Astrocyte (in vitro differentiated cells and primary cell): ENCODE measurements around the gene EGFLAM. TPM values are rescaled to one million over a fixed set of nuclear protein-coding genes. Genes with fewer than 3 reads are reported as not detected.

Experiments used
- DNase-seq: peaks from one replicate; pipeline ENCODE4 v3.0.0-alpha.2; 2010; ENCODE audit warnings: low read depth
- FAIRE-seq: peaks from 2 replicates; lab custom pipeline; 2011; peaks lifted over from hg19 to GRCh38; lab: Jason Lieb, UNC
- H2AFZ ChIP-seq: 2 replicates; pipeline ENCODE4 v1.6.0; 2012; ENCODE audit warnings: low read depth, low read length, inconsistent platforms
- H3K27ac ChIP-seq: 2 replicates; pipeline ENCODE4 v1.5.1; 2011; ENCODE audit warnings: low read depth, low read length, inconsistent platforms
- H3K27me3 ChIP-seq: 2 replicates; pipeline ENCODE4 v1.6.0; 2011; ENCODE audit warnings: low read length, inconsistent platforms; ENCODE audit not compliant: insufficient read depth
- H3K36me3 ChIP-seq: 2 replicates; pipeline ENCODE4 v1.5.1; 2011; ENCODE audit warnings: low read length, inconsistent platforms; ENCODE audit not compliant: insufficient read depth
- H3K4me1 ChIP-seq: 2 replicates; pipeline ENCODE4 v1.5.1; 2011; ENCODE audit warnings: low read length, inconsistent platforms; ENCODE audit not compliant: insufficient read depth
- H3K4me2 ChIP-seq: 2 replicates; pipeline ENCODE4 v1.6.0; 2012; ENCODE audit warnings: low read length, inconsistent platforms
- H3K4me3 ChIP-seq: 2 replicates; pipeline ENCODE4 v1.5.1; 2011; ENCODE audit warnings: low read depth, mild to moderate bottlenecking, low read length, inconsistent platforms; ENCODE audit not compliant: insufficient read depth
- H3K79me2 ChIP-seq: 2 replicates; pipeline ENCODE4 v1.6.0; 2012; ENCODE audit warnings: mild to moderate bottlenecking, low read length, inconsistent platforms; ENCODE audit not compliant: insufficient read depth
- H3K9ac ChIP-seq: 2 replicates; pipeline ENCODE4 v1.6.0; 2012; ENCODE audit warnings: mild to moderate bottlenecking, low read length, inconsistent platforms
- H3K9me3 ChIP-seq: 2 replicates; pipeline ENCODE4 v1.5.1; 2012; ENCODE audit warnings: low read depth, mild to moderate bottlenecking, low read length, inconsistent platforms; ENCODE audit not compliant: insufficient read depth
- H4K20me1 ChIP-seq: 2 replicates; pipeline ENCODE4 v1.6.0; 2012; ENCODE audit warnings: low read length, inconsistent platforms; ENCODE audit not compliant: insufficient read depth
- H3K27ac Mint-ChIP-seq: one replicate; pipeline ENCODE4 v1.8.0; 2021; ENCODE audit warnings: mild to moderate bottlenecking, mixed read lengths; ENCODE audit not compliant: unreplicated experiment
- H3K27me3 Mint-ChIP-seq: one replicate; pipeline ENCODE4 v1.8.0; 2021; ENCODE audit warnings: low read depth, mixed read lengths; ENCODE audit not compliant: unreplicated experiment
- H3K36me3 Mint-ChIP-seq: one replicate; pipeline ENCODE4 v1.8.0; 2021; ENCODE audit warnings: low read depth, mixed read lengths; ENCODE audit not compliant: unreplicated experiment
- H3K4me1 Mint-ChIP-seq: one replicate; pipeline ENCODE4 v1.8.0; 2021; ENCODE audit warnings: low read depth, mixed read lengths; ENCODE audit not compliant: unreplicated experiment
- H3K4me3 Mint-ChIP-seq: one replicate; pipeline ENCODE4 v1.8.0; 2021; ENCODE audit warnings: mild to moderate bottlenecking, moderate library complexity, mixed read lengths; ENCODE audit not compliant: unreplicated experiment
- H3K9me3 Mint-ChIP-seq: one replicate; pipeline ENCODE4 v1.8.0; 2021; ENCODE audit warnings: mild to moderate bottlenecking, mixed read lengths; ENCODE audit not compliant: unreplicated experiment
- CTCF ChIP-seq: IDR thresholded peaks from 2 replicates; pipeline ENCODE4 v1.5.1; 2011; ENCODE audit warnings: low read depth, mild to moderate bottlenecking, inconsistent platforms, low read length, moderate library complexity; ENCODE audit not compliant: insufficient read depth
- EZH2 ChIP-seq: IDR thresholded peaks from 2 replicates; pipeline ENCODE4 v1.6.1; 2012; ENCODE audit warnings: mild to moderate bottlenecking, low read length, inconsistent platforms; ENCODE audit not compliant: insufficient read depth
- total RNA-seq: library from RNA; stranded (reverse); gene quantifications from 2 replicates; pipeline ENCODE4 v1.2.1, GENCODE V29; 2021

The EGFLAM gene
- total RNA-seq, 1 donor from 2014 or later, result 1.0 TPM

GRCh38 chr5:38259062-38259808 lies 876 bp downstream of the EGFLAM start:
- H3K4me3 ChIP-seq, result peak overlapping the region; percentile 53
- H3K36me3 ChIP-seq, result no peaks in the 10 kb centered on the region
- Mint-ChIP-seq H3K27me3 (peaks cover 82% of the 10 kb centered on the region), H3K36me3 (no peaks in the 10 kb centered on the region), H3K4me1 (peaks cover 6% of the 10 kb centered on the region), H3K27ac (no peak overlapping the region), H3K4me3 (peak overlapping the region; percentile 84), H3K9me3 (peaks cover 2% of the 10 kb centered on the region)
- H3K9ac ChIP-seq, result no peak overlapping the region
- no peaks in the 10 kb centered on the region for H3K9me3 ChIP-seq
- H3K4me2 ChIP-seq, result peak overlapping the region; percentile 91
- no peaks in the 10 kb centered on the region for H4K20me1 ChIP-seq
- no peaks in the 10 kb centered on the region for H3K79me2 ChIP-seq
- H3K27me3 ChIP-seq, result peaks cover 71% of the 10 kb centered on the region
- no peak overlapping the region for H3K27ac ChIP-seq
- no peak for TF ChIP-seq EZH2
- no peak for TF ChIP-seq CTCF
- H3K4me1 ChIP-seq, result no peaks in the 10 kb centered on the region
- FAIRE-seq (no peak), DNase-seq (no peak)
- peak overlapping the region; percentile 51 for H2AFZ ChIP-seq

DNA sequence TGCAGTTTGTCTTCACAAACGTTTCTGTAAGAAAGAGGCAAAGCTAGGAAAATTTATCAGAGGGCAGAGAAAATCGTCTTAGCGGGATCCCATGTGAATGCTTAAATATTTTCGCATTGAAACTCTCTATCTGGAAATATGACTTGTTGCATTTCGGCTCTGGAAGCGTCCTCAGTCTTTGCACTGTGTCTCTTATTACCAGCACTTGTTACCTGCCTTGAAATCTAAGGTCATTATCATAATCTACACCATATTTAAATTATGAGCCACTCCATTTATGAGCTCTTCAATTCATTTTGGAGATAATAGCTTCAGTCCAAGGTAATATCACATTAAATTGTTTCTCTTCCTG lies 1.4 kb downstream of the EGFLAM start:
- Histone ChIP-seq H3K79me2 (no peaks in the 10 kb centered on the region), H3K27ac (no peak overlapping the region), H3K4me2 (no peak overlapping the region), H3K4me1 (no peaks in the 10 kb centered on the region), H3K36me3 (no peaks in the 10 kb centered on the region), H3K4me3 (no peak overlapping the region), H3K9ac (no peak overlapping the region), H2AFZ (no peak overlapping the region), H3K27me3 (peaks cover 76% of the 10 kb centered on the region), H3K9me3 (no peaks in the 10 kb centered on the region), H4K20me1 (no peaks in the 10 kb centered on the region)
- Mint-ChIP-seq H3K9me3 (peaks cover 2% of the 10 kb centered on the region), H3K27me3 (peaks cover 84% of the 10 kb centered on the region), H3K4me3 (no peak overlapping the region), H3K27ac (no peak overlapping the region), H3K4me1 (peaks cover 6% of the 10 kb centered on the region), H3K36me3 (no peaks in the 10 kb centered on the region)
- DNase-seq (no peak), FAIRE-seq (no peak)
- TF ChIP-seq CTCF (no peak), EZH2 (no peak)

- no peak for FAIRE-seq
- H3K4me1 Mint-ChIP-seq, result peaks cover 6% of the 10 kb centered on the region
- no peaks in the 10 kb centered on the region for H3K79me2 ChIP-seq
- no peaks in the 10 kb centered on the region for H3K36me3 Mint-ChIP-seq
- H3K9ac ChIP-seq, result no peak overlapping the region
- no peaks in the 10 kb centered on the region for H3K36me3 ChIP-seq
- no peaks in the 10 kb centered on the region for H4K20me1 ChIP-seq
- no peak overlapping the region for H2AFZ ChIP-seq
- H3K4me3 Mint-ChIP-seq, result no peak overlapping the region
- H3K9me3 Mint-ChIP-seq, result no peaks in the 10 kb centered on the region
- H3K27ac ChIP-seq, result no peak overlapping the region
- H3K9me3 ChIP-seq, result no peaks in the 10 kb centered on the region
- peaks cover 62% of the 10 kb centered on the region for H3K27me3 ChIP-seq
- H3K4me3 ChIP-seq, result no peak overlapping the region
- no peak overlapping the region for H3K4me2 ChIP-seq
- peaks cover 62% of the 10 kb centered on the region for H3K27me3 Mint-ChIP-seq
- no peak for TF ChIP-seq EZH2
- no peak for TF ChIP-seq CTCF
- no peaks in the 10 kb centered on the region for H3K4me1 ChIP-seq
- no peak overlapping the region for H3K27ac Mint-ChIP-seq
- DNase-seq, result no peak
Measured at GRCh38 chr5:38263983-38264382, 5.6 kb downstream of the EGFLAM start.
